Activated T-helper 2 cell treated with anti-CD3 and anti-CD28 coated beads, Interferon-gamma antibody, Interleukin-2, Interleukin-4, amounts not matched to agents 10 μg/mL and 5 μg/mL and 100 μg/mL, durations not matched to agents 14 hours and 24 hours and 36 hours (primary cell): Measurements from ENCODE around the gene ZCCHC24. TPM values are rescaled to one million over a fixed set of nuclear protein-coding genes. Genes with fewer than 3 reads are reported as not detected.

Source experiments
- DNase-seq: peaks from one replicate; pipeline ENCODE4 v3.0.0; 2021; ENCODE audit warnings: low spot score
- H3K27ac Mint-ChIP-seq: one replicate; pipeline ENCODE4 v1.8.0; 2021; ENCODE audit warnings: mixed read lengths
- H3K27me3 Mint-ChIP-seq: one replicate; pipeline ENCODE4 v1.8.0; 2021; ENCODE audit warnings: low read depth, mixed read lengths
- H3K36me3 Mint-ChIP-seq: one replicate; pipeline ENCODE4 v1.8.0; 2021; ENCODE audit warnings: low read depth, mixed read lengths
- H3K4me1 Mint-ChIP-seq: one replicate; pipeline ENCODE4 v1.8.0; 2021; ENCODE audit warnings: low read depth, mixed read lengths
- H3K4me3 Mint-ChIP-seq: one replicate; pipeline ENCODE4 v1.8.0; 2021; ENCODE audit warnings: low read depth, mild to moderate bottlenecking, moderate library complexity, mixed read lengths
- H3K9me3 Mint-ChIP-seq: one replicate; pipeline ENCODE4 v1.8.0; 2021; ENCODE audit warnings: mixed read lengths
- intact Hi-C: fragments of 100-400 bp; cut with micrococcal nuclease; formaldehyde crosslinking; loops from one replicate; pipeline ENCODE4 v1.15.1; 2023
- total RNA-seq: library from RNA; stranded (reverse); gene quantifications from 2 replicates; pipeline ENCODE4 v1.2.3, GENCODE V29; 2022

The ZCCHC24 gene
- total RNA-seq, 1 donor from 2014 or later, result 2.1 TPM

DNA sequence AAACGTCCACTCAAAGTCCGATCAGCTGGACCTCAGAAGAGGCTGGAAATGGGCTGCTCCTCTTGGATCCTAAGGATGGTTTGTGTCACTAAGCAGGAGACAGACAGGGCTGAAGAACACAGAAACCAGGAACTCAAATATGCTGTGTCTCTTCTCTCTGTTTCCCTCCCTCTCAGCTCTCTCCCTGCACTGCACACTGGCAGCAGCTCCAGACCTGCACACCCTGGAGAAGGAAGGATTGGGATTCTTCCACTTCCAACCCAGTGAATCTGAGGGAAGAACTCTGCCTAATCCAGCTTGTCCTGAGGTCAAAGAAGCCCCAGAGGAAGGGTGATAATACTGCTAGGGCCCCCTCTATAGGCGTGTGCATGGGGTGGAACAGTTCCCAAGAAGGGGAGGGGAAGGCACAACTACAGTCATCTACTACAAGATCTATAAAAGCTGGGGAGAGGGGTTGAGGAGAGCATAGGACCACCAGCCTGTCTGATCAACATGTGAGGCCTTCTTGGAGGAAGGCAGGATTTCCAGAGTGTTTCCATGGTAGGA lies 22.7 kb upstream of the ZCCHC24 start:
- no peaks in the 10 kb centered on the region for H3K4me1 Mint-ChIP-seq
- H3K36me3 Mint-ChIP-seq, result no peaks in the 10 kb centered on the region
- intact Hi-C loops, result no loop called here
- DNase-seq, result no peak
- H3K27me3 Mint-ChIP-seq, result peaks cover 9% of the 10 kb centered on the region
- H3K4me3 Mint-ChIP-seq, result no peak overlapping the region
- no peaks in the 10 kb centered on the region for H3K9me3 Mint-ChIP-seq
- no peak overlapping the region for H3K27ac Mint-ChIP-seq

DNA sequence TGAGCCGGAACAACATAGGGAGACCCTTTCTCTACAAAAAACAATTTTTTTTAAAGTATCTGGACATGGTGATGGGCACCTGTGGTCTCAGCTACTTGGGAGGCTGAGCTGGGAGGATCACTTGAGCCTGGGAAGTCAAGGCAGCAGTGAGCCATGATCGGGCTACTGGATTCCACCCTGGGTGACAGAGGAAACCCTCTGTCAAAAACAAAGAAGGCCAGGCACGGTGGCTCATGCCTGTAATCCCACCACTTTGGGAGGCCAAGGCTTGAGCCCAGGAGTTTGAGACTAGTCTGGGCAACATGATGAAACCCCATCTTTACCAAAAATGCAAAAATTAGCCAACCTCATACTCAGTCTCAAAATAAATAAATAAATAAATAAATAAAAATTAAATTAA lies 19.9 kb upstream of the ZCCHC24 start:
- Mint-ChIP-seq H3K27ac (no peak overlapping the region), H3K27me3 (no peaks in the 10 kb centered on the region), H3K36me3 (no peaks in the 10 kb centered on the region), H3K4me1 (no peaks in the 10 kb centered on the region), H3K9me3 (no peaks in the 10 kb centered on the region), H3K4me3 (no peak overlapping the region)
- DNase-seq, result no peak
- intact Hi-C loops, result no loop called here

- no peaks in the 10 kb centered on the region for H3K4me1 Mint-ChIP-seq
- no peaks in the 10 kb centered on the region for H3K36me3 Mint-ChIP-seq
- no peaks in the 10 kb centered on the region for H3K9me3 Mint-ChIP-seq
- no peak overlapping the region for H3K27ac Mint-ChIP-seq
- H3K27me3 Mint-ChIP-seq, result no peaks in the 10 kb centered on the region
- no peak overlapping the region for H3K4me3 Mint-ChIP-seq
- intact Hi-C loops, result no loop called here
- no peak for DNase-seq
Observed at GRCh38 chr10:79463578-79464496, 18.4 kb upstream of the ZCCHC24 start.

DNA sequence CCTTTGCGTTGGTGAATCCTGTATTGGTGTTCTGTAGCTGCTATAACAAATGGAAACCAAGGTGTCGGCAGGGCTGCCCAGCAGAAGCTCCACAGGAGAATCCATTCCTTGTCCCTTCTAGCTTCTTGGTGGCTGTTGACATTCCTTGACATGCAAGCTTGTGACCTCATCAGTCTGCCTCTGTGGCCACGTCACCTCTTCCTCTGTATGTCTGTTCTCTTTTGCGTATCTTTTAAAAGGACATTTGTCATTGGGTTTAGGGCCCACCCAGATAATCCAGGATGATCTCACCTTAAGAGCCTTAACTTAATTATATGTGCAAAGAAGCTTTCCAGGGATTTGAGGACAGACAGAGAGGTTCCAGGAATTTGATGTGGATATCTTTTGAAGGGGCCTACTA lies 15.3 kb upstream of the ZCCHC24 start:
- intact Hi-C loops, result no loop called here

GRCh38 chr10:79459243-79459642 lies 13.8 kb upstream of the ZCCHC24 start:
- Mint-ChIP-seq H3K27ac (no peak overlapping the region), H3K4me3 (no peak overlapping the region), H3K4me1 (no peaks in the 10 kb centered on the region), H3K36me3 (no peaks in the 10 kb centered on the region), H3K27me3 (peaks cover 16% of the 10 kb centered on the region), H3K9me3 (no peaks in the 10 kb centered on the region)
- intact Hi-C loops, result no loop called here
- no peak for DNase-seq

More for the DNA sequence above, 15.3 kb upstream of the ZCCHC24 start:
- no peak for DNase-seq
- Mint-ChIP-seq H3K36me3 (no peaks in the 10 kb centered on the region), H3K9me3 (no peaks in the 10 kb centered on the region), H3K4me3 (no peak overlapping the region), H3K27ac (no peak overlapping the region), H3K4me1 (no peaks in the 10 kb centered on the region), H3K27me3 (peaks cover 12% of the 10 kb centered on the region)

DNA sequence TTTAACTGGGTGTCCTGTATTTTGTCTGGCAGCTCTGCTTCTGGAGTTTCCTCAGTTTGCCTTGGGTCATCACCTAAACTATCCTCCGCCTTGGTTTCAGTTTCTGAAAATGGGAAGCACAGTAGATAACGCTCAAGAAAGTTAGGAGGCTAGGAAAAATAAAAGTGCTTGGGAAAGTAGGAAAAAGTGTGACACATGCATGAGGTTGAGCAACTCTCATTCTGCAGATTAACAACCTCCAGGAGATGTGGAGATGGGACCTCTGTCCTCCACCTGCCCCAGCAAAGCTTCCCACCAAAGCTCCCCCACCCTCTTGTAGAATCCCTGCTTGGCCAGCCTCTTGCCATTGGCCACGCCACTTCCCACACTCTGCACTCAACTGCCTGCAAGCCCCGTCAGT lies 13.1 kb upstream of the ZCCHC24 start:
- Mint-ChIP-seq H3K27me3 (peaks cover 21% of the 10 kb centered on the region), H3K9me3 (no peaks in the 10 kb centered on the region), H3K36me3 (no peaks in the 10 kb centered on the region), H3K27ac (no peak overlapping the region), H3K4me3 (no peak overlapping the region), H3K4me1 (no peaks in the 10 kb centered on the region)
- intact Hi-C loops, result no loop called here
- DNase-seq, result no peak

DNA sequence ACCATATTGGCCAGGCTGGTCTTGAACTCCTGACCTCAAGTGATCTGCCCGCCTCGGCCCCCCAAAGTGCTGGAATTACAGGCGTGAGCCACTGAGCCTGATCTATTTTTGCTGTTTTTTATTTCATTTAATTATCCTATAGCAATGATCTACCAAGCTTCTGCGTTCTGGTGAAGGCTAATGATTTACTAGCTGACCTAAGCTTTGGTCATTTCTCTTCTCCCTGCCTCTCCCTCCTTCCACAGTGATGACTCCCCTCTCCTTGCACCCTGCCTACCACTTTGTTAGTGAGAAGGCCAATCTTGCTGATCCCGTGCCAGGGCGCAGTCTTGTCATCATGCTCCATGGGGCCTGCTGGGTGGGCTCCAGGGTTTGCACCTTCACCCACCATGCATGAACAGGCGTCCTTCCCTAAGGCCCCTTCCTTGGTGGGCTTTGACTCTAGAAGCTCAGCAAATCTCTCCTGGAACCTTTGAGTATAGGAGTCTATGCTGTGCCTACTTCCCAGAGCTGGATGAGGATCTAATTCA lies 11.9 kb upstream of the ZCCHC24 start:
- Mint-ChIP-seq H3K36me3 (no peaks in the 10 kb centered on the region), H3K9me3 (no peaks in the 10 kb centered on the region), H3K4me3 (no peak overlapping the region), H3K27me3 (peaks cover 25% of the 10 kb centered on the region), H3K27ac (no peak overlapping the region), H3K4me1 (no peaks in the 10 kb centered on the region)
- no peak for DNase-seq
- intact Hi-C loops, result no loop called here

- intact Hi-C loops, result no loop called here
- Mint-ChIP-seq H3K36me3 (no peaks in the 10 kb centered on the region), H3K27me3 (peaks cover 35% of the 10 kb centered on the region), H3K4me1 (no peaks in the 10 kb centered on the region), H3K4me3 (no peak overlapping the region), H3K9me3 (no peaks in the 10 kb centered on the region), H3K27ac (no peak overlapping the region)
- DNase-seq, result no peak
Observed at GRCh38 chr10:79454259-79454658, 8.8 kb upstream of the ZCCHC24 start.

GRCh38 chr10:79453392-79453791 lies 8.0 kb upstream of the ZCCHC24 start:
- no peaks in the 10 kb centered on the region for H3K36me3 Mint-ChIP-seq
- peaks cover 39% of the 10 kb centered on the region for H3K27me3 Mint-ChIP-seq
- no peak overlapping the region for H3K27ac Mint-ChIP-seq
- H3K9me3 Mint-ChIP-seq, result no peaks in the 10 kb centered on the region
- H3K4me1 Mint-ChIP-seq, result no peaks in the 10 kb centered on the region
- intact Hi-C loops, result no loop called here
- DNase-seq, result no peak
- no peak overlapping the region for H3K4me3 Mint-ChIP-seq

GRCh38 chr10:79452174-79452611 lies 6.8 kb upstream of the ZCCHC24 start:
- H3K27ac Mint-ChIP-seq, result no peak overlapping the region
- no peak for DNase-seq
- intact Hi-C loops, result no loop called here

GRCh38 chr10:79451046-79451699 lies 5.7 kb upstream of the ZCCHC24 start:
- Mint-ChIP-seq H3K27ac (no peak overlapping the region), H3K36me3 (no peaks in the 10 kb centered on the region), H3K9me3 (no peaks in the 10 kb centered on the region), H3K4me3 (no peak overlapping the region), H3K4me1 (peaks cover 5% of the 10 kb centered on the region), H3K27me3 (peaks cover 49% of the 10 kb centered on the region)
- DNase-seq, result no peak
- intact Hi-C loops, result no loop called here

More at GRCh38 chr10:79452174-79452611, 6.8 kb upstream of the ZCCHC24 start:
- no peaks in the 10 kb centered on the region for H3K9me3 Mint-ChIP-seq
- no peaks in the 10 kb centered on the region for H3K4me1 Mint-ChIP-seq
- peaks cover 43% of the 10 kb centered on the region for H3K27me3 Mint-ChIP-seq
- no peaks in the 10 kb centered on the region for H3K36me3 Mint-ChIP-seq
- no peak overlapping the region for H3K4me3 Mint-ChIP-seq

GRCh38 chr10:79449181-79450146 lies 4.0 kb upstream of the ZCCHC24 start:
- Mint-ChIP-seq H3K9me3 (no peaks in the 10 kb centered on the region), H3K27me3 (peaks cover 44% of the 10 kb centered on the region), H3K27ac (no peak overlapping the region), H3K36me3 (no peaks in the 10 kb centered on the region), H3K4me3 (no peak overlapping the region), H3K4me1 (peaks cover 10% of the 10 kb centered on the region)
- intact Hi-C loops, result loop anchor here (5.0 to 10.0 kb wide), 2 partner anchors 102 to 475 kb away; partner anchors contain the start of gene PPIF
- no peak for DNase-seq
